B cell (primary cell): ENCODE data around the gene CCR3. TPM values are rescaled to one million over a fixed set of nuclear protein-coding genes. Genes with fewer than 3 reads are reported as not detected.

Experiments
- ATAC-seq: fragments of 200-7000 bp; cut with Tn5 transposase; one replicate; pipeline ENCODE4 v1.10.0; 2021; ENCODE audit warnings: low read depth, mild to moderate bottlenecking, moderate number of reproducible peaks, moderate library complexity
- CTCF ChIA-PET: fragments of 350-600 bp; sonication (Branson Sonifier 250); formaldehyde crosslinking; loops from one replicate; lab custom pipeline; 2021; ENCODE audit warnings: antibody characterized with exemption, inconsistent platforms; lab: Charles Lee
- POLR2A ChIA-PET: fragments of 350-600 bp; sonication (Branson Sonifier 250); formaldehyde crosslinking; loops from one replicate; lab custom pipeline; 2021; ENCODE audit warnings: antibody characterized with exemption; lab: Charles Lee
- DNase-seq: peaks from one replicate; pipeline ENCODE4 v3.0.0; 2013
- H2AFZ ChIP-seq: 2 replicates; pipeline ENCODE4 v1.6.1; 2012; ENCODE audit warnings: mild to moderate bottlenecking, low read depth, low read length; ENCODE audit not compliant: insufficient read depth, poor library complexity, severe bottlenecking
- H3K27ac ChIP-seq, 2 donors: 1 replicate in 1 of 2; 2 replicates in 1 of 2; pipeline ENCODE4 v1.5.1; 2012 to 2013; ENCODE audit warnings: low read length in 2 of 2, mild to moderate bottlenecking in 2 of 2, moderate library complexity in 1 of 2
- H3K27me3 ChIP-seq, 4 experiments: fragments of 200-600 bp in 1 of 4; sonication (generic) in 1 of 4; replicated peaks in 1 of 4; 1 replicate in 2 of 4; 2 replicates in 2 of 4; pipeline versions ENCODE4 v1.6.1 to v1.7.0; 2013 to 2016; ENCODE audit warnings: low read length in 3 of 4, mild to moderate bottlenecking in 2 of 4, mixed read lengths in 1 of 4, moderate library complexity in 1 of 4; ENCODE audit not compliant: insufficient read depth in 4 of 4, control insufficient read depth in 3 of 4; ENCODE audit errors: control extremely low read depth in 1 of 4
- H3K36me3 ChIP-seq, 2 experiments: replicated peaks in 1 of 2; 1 replicate in 1 of 2; 2 replicates in 1 of 2; pipeline versions ENCODE4 v1.6.1 to v1.7.1; 2013; ENCODE audit warnings: low read length in 1 of 2; ENCODE audit not compliant: insufficient read depth in 2 of 2, control insufficient read depth in 1 of 2; ENCODE audit errors: control extremely low read depth in 1 of 2, extremely low read depth in 1 of 2
- H3K4me1 ChIP-seq, 2 donors: fragments of 200-600 bp in 1 of 2; sonication (generic) in 1 of 2; 1 replicate in 1 of 2; 2 replicates in 1 of 2; pipeline versions ENCODE4 v1.5.1 to v1.6.1; 2013 to 2017; ENCODE audit warnings: low read length in 2 of 2; ENCODE audit not compliant: control insufficient read depth in 2 of 2, insufficient read depth in 2 of 2
- H3K4me2 ChIP-seq: replicated peaks from 2 replicates; pipeline ENCODE3; 2012; ENCODE audit warnings: mild to moderate bottlenecking, low read depth, low read length; ENCODE audit not compliant: poor library complexity, severe bottlenecking
- H3K4me3 ChIP-seq, 5 experiments: fragments of 200-600 bp in 1 of 5; sonication (generic) in 1 of 5; 1 replicate in 3 of 5; 2 replicates in 2 of 5; pipeline versions ENCODE4 v1.5.1 to v1.7.0; 2011 to 2016; ENCODE audit warnings: low read length in 4 of 5, mild to moderate bottlenecking in 4 of 5, low read depth in 2 of 5, control low read depth in 1 of 5, moderate library complexity in 1 of 5; ENCODE audit not compliant: insufficient read depth in 1 of 5; ENCODE audit errors: control extremely low read depth in 1 of 5, extremely low read depth in 1 of 5
- H3K79me2 ChIP-seq: fragments of 200-600 bp; sonication (generic); one replicate; pipeline ENCODE4 v1.6.0; 2016; ENCODE audit warnings: low read length; ENCODE audit not compliant: control insufficient read depth, insufficient read depth
- H3K9ac ChIP-seq: fragments of 200-600 bp; sonication (generic); 2 replicates; pipeline ENCODE4 v1.6.1; 2017; ENCODE audit warnings: mild to moderate bottlenecking, low read length, moderate library complexity
- H3K9me3 ChIP-seq, 3 donors: one replicate each; pipeline versions ENCODE4 v1.6.1 to v1.7.1; 2013; ENCODE audit warnings: low read length in 2 of 3; ENCODE audit not compliant: control insufficient read depth in 2 of 3, insufficient read depth in 1 of 3; ENCODE audit errors: control extremely low read depth in 1 of 3
- H4K20me1 ChIP-seq: 2 replicates; pipeline ENCODE4 v1.6.0; 2012; ENCODE audit warnings: mild to moderate bottlenecking, low read length; ENCODE audit not compliant: insufficient read depth, control insufficient read depth, poor library complexity, severe bottlenecking
- H3K27ac Mint-ChIP-seq: one replicate; pipeline ENCODE4 v1.8.0; 2021; ENCODE audit warnings: mixed read lengths
- H3K27me3 Mint-ChIP-seq: one replicate; pipeline ENCODE4 v1.8.0; 2021; ENCODE audit warnings: mixed read lengths
- H3K4me1 Mint-ChIP-seq: one replicate; pipeline ENCODE4 v1.8.0; 2021; ENCODE audit warnings: mixed read lengths
- H3K4me3 Mint-ChIP-seq: one replicate; pipeline ENCODE4 v1.8.0; 2021; ENCODE audit warnings: mixed read lengths
- H3K9me3 Mint-ChIP-seq: one replicate; pipeline ENCODE4 v1.8.0; 2022; ENCODE audit warnings: mixed read lengths; ENCODE audit not compliant: insufficient read depth
- CTCF ChIP-seq: fragments of 200-600 bp; IDR thresholded peaks from one replicate; pipeline ENCODE4 v1.8.0; 2022; ENCODE audit warnings: antibody characterized with exemption, mild to moderate bottlenecking
- EZH2 ChIP-seq: IDR thresholded peaks from 2 replicates; pipeline ENCODE4 v1.6.1; 2012; ENCODE audit warnings: borderline replicate concordance, low read depth, mild to moderate bottlenecking, moderate library complexity, low read length; ENCODE audit not compliant: insufficient read depth, poor library complexity, severe bottlenecking
- WGBS: methylation state at CpG from one replicate; pipeline ENCODE4 v1.1.5; 2013; ENCODE audit warnings: missing lambda C conversion rate; ENCODE audit not compliant: insufficient coverage; 5-methylcytosine and 5-hydroxymethylcytosine counted together
- intact Hi-C: fragments of 100-400 bp; cut with micrococcal nuclease; formaldehyde crosslinking; loops from one replicate; pipeline ENCODE4 v1.10.0; 2022
- polyA plus RNA-seq: library from polyadenylated mRNA; depleted of rRNA; stranded (reverse); fragments of >200 nt; gene quantifications from 2 replicates; pipeline ENCODE4 v1.2.3, GENCODE V29; 2012
- total RNA-seq, 2 donors: library from RNA; stranded (reverse); fragments of 120-200 nt in 1 of 2; gene quantifications; 1 replicate in 1 of 2; 2 replicates in 1 of 2; pipeline versions ENCODE4 v1.2.3 to v1.2.4, GENCODE V29; 2013 to 2022

Gene CCR3
- total and polyA plus RNA-seq, 2 donors (not counting 1 experiment from before 2014, with no cell fraction given): 0.19 TPM; not detected in 1

GRCh38 chr3:46283881-46284450, 41.7 kb downstream of the CCR3 start:
- no peaks in the 10 kb centered on the region for H3K79me2 ChIP-seq
- H3K4me1 ChIP-seq: peaks cover 12 to 15% of the 10 kb centered on the region in 2 donors
- no peak overlapping the region for H3K4me3 ChIP-seq
- POLR2A ChIA-PET: no interaction called here
- H3K27me3 ChIP-seq: no peaks in the 10 kb centered on the region
- no peaks in the 10 kb centered on the region for H3K36me3 ChIP-seq
- DNase-seq (no peak), ATAC-seq (no peak)
- no peak overlapping the region for H3K9ac ChIP-seq
- peaks cover 20% of the 10 kb centered on the region for H3K4me1 Mint-ChIP-seq
- H3K27ac Mint-ChIP-seq: no peak overlapping the region
- CTCF ChIA-PET: interaction anchor here (0.7 to 1.2 kb wide), 3 partner anchors 10 to 87 kb away, joined by 3 to 5 read pairs (median 3); partner anchors contain the start of gene CCR5
- H3K4me3 Mint-ChIP-seq: no peak overlapping the region
- no peak overlapping the region for H2AFZ ChIP-seq
- H3K9me3 ChIP-seq: peaks cover 0 to under 1% (median 0%) of the 10 kb centered on the region in 3 donors
- H3K27ac ChIP-seq: no peak overlapping the region
- 57% methylated on average over 2 of the region's 2 CpGs for WGBS
- no peak overlapping the region for H3K4me2 ChIP-seq
- intact Hi-C loops: no loop called here
- TF ChIP-seq EZH2 (no peak), CTCF (no peak)
- no peaks in the 10 kb centered on the region for H3K27me3 Mint-ChIP-seq
- no peaks in the 10 kb centered on the region for H3K9me3 Mint-ChIP-seq
- H4K20me1 ChIP-seq: no peaks in the 10 kb centered on the region

- no peak overlapping the region for H3K9ac ChIP-seq
- no peak for ATAC-seq
- H4K20me1 ChIP-seq: no peaks in the 10 kb centered on the region
- WGBS: 100% methylated on average over 3 of the region's 6 CpGs
- TF ChIP-seq CTCF: no peak
- no peak for TF ChIP-seq EZH2
- H3K36me3 ChIP-seq: no peaks in the 10 kb centered on the region
- no peak overlapping the region for H3K4me2 ChIP-seq
- intact Hi-C loops: loop anchor here (5.0 kb wide), 1 partner anchor 37 kb away; no protein-coding TSS in a partner anchor
- CTCF ChIA-PET: interaction anchor here (1.5 to 1.6 kb wide), 2 partner anchors 9 to 83 kb away, joined by 6 to 10 read pairs; no protein-coding TSS in a partner anchor
- no peak overlapping the region for H2AFZ ChIP-seq
- no peaks in the 10 kb centered on the region for H3K27me3 ChIP-seq
- Mint-ChIP-seq H3K27me3 (no peaks in the 10 kb centered on the region), H3K9me3 (no peaks in the 10 kb centered on the region), H3K4me3 (no peak overlapping the region), H3K27ac (no peak overlapping the region), H3K4me1 (peaks cover 20% of the 10 kb centered on the region)
- no peak overlapping the region for H3K4me3 ChIP-seq
- H3K9me3 ChIP-seq: no peaks in the 10 kb centered on the region
- POLR2A ChIA-PET: no interaction called here
- H3K27ac ChIP-seq: no peak overlapping the region
- no peak for DNase-seq
- peaks cover 12 to 15% of the 10 kb centered on the region in 2 donors for H3K4me1 ChIP-seq
- H3K79me2 ChIP-seq: no peaks in the 10 kb centered on the region
Measured at GRCh38 chr3:46284981-46285683, 42.9 kb downstream of the CCR3 start.
